Uterus (tissue), 2 donors: ENCODE data around the gene GAD1.

ENCODE experiments used
- POLR2A ChIP-seq, 2 donors: fragments of 450-650 bp; IDR thresholded peaks; one replicate each; pipeline ENCODE4 v1.6.1; 2016; ENCODE audit warnings: antibody characterized with exemption in 2 of 2, mild to moderate bottlenecking in 1 of 2, moderate library complexity in 1 of 2
- TF ChIP-seq, protein P1 (sequence below), 4 experiments: fragments of 200-600 bp in 2 of 4; fragments of 450-650 bp in 2 of 4; sonication (generic) in 2 of 4; IDR thresholded peaks; one replicate each; pipeline ENCODE4 v1.5.1; 2016 to 2019; ENCODE audit warnings: antibody characterized with exemption in 4 of 4, mild to moderate bottlenecking in 2 of 4, moderate library complexity in 1 of 4

DNA sequence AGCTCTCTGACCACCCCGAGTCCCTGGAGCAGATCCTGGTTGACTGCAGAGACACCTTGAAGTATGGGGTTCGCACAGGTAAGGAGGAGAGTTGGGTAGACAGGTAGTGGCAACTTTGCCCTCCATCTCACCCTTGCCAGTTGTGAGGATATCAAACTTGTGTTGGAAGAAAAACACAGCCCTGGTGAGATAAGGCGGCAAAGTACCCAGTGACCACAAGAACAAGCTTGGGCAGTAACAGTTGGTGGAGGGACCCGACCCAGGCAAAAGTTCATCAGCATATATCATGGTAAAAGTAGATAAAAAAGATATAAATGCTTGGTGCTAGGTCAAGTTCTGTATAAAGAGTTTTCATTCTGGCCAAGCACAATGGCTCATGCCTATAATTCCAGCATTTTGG is 14.4 kb downstream of the GAD1 start:
- TF ChIP-seq, protein P1, sequence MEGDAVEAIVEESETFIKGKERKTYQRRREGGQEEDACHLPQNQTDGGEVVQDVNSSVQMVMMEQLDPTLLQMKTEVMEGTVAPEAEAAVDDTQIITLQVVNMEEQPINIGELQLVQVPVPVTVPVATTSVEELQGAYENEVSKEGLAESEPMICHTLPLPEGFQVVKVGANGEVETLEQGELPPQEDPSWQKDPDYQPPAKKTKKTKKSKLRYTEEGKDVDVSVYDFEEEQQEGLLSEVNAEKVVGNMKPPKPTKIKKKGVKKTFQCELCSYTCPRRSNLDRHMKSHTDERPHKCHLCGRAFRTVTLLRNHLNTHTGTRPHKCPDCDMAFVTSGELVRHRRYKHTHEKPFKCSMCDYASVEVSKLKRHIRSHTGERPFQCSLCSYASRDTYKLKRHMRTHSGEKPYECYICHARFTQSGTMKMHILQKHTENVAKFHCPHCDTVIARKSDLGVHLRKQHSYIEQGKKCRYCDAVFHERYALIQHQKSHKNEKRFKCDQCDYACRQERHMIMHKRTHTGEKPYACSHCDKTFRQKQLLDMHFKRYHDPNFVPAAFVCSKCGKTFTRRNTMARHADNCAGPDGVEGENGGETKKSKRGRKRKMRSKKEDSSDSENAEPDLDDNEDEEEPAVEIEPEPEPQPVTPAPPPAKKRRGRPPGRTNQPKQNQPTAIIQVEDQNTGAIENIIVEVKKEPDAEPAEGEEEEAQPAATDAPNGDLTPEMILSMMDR (IDR thresholded peaks at IDR 0.05): no peak
- no peak for TF ChIP-seq POLR2A (IDR thresholded peaks at IDR 0.05)
